ENCODE data around the gene SOS1.

SOS1 gene

DNA sequence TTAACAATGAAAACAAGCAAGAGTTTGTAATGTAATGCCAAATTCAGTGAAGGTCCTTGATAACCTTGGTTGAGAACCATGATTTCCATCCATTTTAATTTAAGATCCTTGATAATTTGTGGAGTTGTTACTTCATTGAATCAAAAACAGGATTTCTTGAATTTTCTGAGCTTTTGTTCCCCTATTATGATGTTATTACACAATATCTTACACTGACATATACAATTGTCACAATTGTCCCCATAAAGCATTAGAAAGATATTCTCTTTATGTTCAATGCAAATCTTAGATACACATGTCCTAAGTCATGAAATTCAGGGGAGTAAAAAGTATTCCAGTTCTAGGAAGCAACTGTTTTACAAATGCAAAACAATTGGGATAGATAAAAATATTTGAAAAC lies 147.6 kb downstream of the SOS1 start:
- Histone ChIP-seq H3K4me3 (ENCODE audit: low read depth, low read length) (no peak overlapping the region), H3K27me3 (ENCODE audit: insufficient read depth, low read depth, severe bottlenecking) (no peaks in the 10 kb centered on the region), H3K27ac (no peak overlapping the region), H3K36me3 (no peaks in the 10 kb centered on the region), H3K9me3 (ENCODE audit: severe bottlenecking) (no peaks in the 10 kb centered on the region)
- no peak for TF ChIP-seq CTCF (IDR thresholded peaks at IDR 0.05; ENCODE audit: low read depth, low read length)
- DNase-seq = no peak

- no peak for DNase-seq
Measured at GRCh38 chr2:38971377-38971776, 149.5 kb downstream of the SOS1 start.

DNA sequence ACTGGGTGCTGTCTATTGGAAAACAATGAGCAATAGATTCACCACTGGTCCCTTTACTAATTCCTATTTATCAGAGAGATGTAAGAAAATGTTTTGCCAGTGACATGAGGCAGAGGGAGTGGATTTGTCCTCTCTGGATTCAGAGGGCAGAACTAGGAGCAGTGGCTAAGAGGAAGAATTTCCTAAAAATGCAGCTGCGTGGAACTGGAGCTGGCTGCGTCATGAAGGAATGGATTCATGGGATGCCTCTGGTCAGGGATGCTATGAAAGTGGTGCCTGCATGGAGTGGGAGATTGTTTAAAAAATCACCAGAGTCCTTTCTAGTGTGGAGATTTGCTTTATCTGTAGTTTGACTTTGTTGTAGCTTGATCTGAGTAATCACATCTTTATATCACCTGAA lies 152.8 kb downstream of the SOS1 start:
- Histone ChIP-seq H3K9me3 (ENCODE audit: severe bottlenecking) (peaks cover 3% of the 10 kb centered on the region), H3K36me3 (no peaks in the 10 kb centered on the region), H3K27me3 (ENCODE audit: insufficient read depth, low read depth, severe bottlenecking) (no peaks in the 10 kb centered on the region), H3K27ac (no peak overlapping the region), H3K4me3 (ENCODE audit: low read depth, low read length) (no peak overlapping the region)
- TF ChIP-seq CTCF (IDR thresholded peaks at IDR 0.05; ENCODE audit: low read depth, low read length) = no peak
- no peak for DNase-seq

More at GRCh38 chr2:38971377-38971776, 149.5 kb downstream of the SOS1 start:
- Histone ChIP-seq H3K36me3 (no peaks in the 10 kb centered on the region), H3K27ac (no peak overlapping the region), H3K27me3 (ENCODE audit: insufficient read depth, low read depth, severe bottlenecking) (no peaks in the 10 kb centered on the region), H3K9me3 (ENCODE audit: severe bottlenecking) (no peaks in the 10 kb centered on the region), H3K4me3 (ENCODE audit: low read depth, low read length) (no peak overlapping the region)
- no peak for TF ChIP-seq CTCF (IDR thresholded peaks at IDR 0.05; ENCODE audit: low read depth, low read length)

DNA sequence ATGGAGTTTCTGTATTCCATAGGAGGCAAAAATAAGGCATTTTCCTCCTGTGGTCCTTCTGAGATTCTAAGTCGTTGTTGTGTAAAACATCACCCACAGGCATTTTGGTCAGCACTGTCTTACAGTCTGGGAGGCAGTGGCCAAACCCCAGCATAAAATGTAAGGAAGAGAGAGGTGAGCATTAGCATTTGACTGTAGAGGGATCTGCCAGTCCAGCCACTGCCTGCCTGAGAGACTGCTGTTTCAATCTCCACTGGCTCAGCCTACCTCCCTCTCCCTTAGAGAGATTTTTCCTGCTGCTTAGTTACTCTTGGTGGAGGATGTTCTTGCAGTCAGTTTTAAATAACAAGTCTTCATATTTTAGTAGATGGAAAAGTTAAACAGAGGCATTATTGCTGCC lies 154.2 kb downstream of the SOS1 start:
- no peaks in the 10 kb centered on the region for H3K36me3 ChIP-seq
- no peak overlapping the region for H3K27ac ChIP-seq
- no peak for DNase-seq
- TF ChIP-seq CTCF (IDR thresholded peaks at IDR 0.05; ENCODE audit: low read depth, low read length) = no peak
- no peaks in the 10 kb centered on the region for H3K27me3 ChIP-seq (ENCODE audit: insufficient read depth, low read depth, severe bottlenecking)
- peaks cover 3% of the 10 kb centered on the region for H3K9me3 ChIP-seq (ENCODE audit: severe bottlenecking)
- no peak overlapping the region for H3K4me3 ChIP-seq (ENCODE audit: low read depth, low read length)

GRCh38 chr2:38966006-38966405 lies 154.8 kb downstream of the SOS1 start:
- H3K27me3 ChIP-seq (ENCODE audit: insufficient read depth, low read depth, severe bottlenecking) = no peaks in the 10 kb centered on the region
- TF ChIP-seq CTCF (IDR thresholded peaks at IDR 0.05; ENCODE audit: low read depth, low read length) = no peak

DNA sequence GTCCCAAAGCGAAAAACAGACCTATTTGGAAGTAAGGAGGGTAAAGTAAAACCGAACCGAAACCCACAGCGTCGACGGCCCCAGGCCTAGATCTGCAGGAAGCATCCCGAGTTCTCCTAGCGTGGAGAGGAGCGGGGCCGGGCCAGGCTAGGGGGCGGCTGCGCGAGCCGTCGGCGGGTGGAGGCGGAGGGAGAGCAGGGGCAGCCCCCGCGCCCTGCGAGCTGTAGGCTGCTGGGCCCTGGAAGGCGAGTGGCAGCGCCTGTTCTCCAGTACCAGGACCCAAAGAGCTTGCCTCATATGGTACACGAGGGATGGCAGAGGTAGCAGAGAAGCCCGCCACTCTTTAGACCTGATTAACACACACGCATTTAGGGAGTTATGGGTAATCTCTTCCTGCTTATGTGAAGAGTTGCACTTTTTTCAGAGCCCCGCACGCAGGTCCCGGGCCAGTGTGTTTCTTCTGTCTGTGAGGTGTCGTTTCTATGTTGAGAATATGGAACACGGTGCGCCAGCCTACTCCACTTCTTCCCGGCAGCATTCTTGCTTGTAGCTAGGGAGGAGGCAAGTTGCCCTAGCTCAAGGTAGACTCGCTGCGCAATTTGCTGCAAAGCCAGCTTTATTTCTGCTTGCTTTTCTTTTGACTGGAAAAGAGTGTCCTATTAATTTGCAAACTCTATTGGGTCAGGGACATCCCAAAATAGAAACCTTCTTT lies 160.1 kb downstream of the SOS1 start:
- Histone ChIP-seq H3K4me3 (ENCODE audit: low read depth, low read length) (no peak overlapping the region), H3K27ac (no peak overlapping the region), H3K9me3 (ENCODE audit: severe bottlenecking) (peaks cover 3% of the 10 kb centered on the region), H3K27me3 (ENCODE audit: insufficient read depth, low read depth, severe bottlenecking) (no peaks in the 10 kb centered on the region), H3K36me3 (no peaks in the 10 kb centered on the region)
- TF ChIP-seq CTCF (IDR thresholded peaks at IDR 0.05; ENCODE audit: low read depth, low read length) = no peak
- no peak for DNase-seq

More at GRCh38 chr2:38966006-38966405, 154.8 kb downstream of the SOS1 start:
- no peak overlapping the region for H3K27ac ChIP-seq
- H3K4me3 ChIP-seq (ENCODE audit: low read depth, low read length) = no peak overlapping the region
- H3K9me3 ChIP-seq (ENCODE audit: severe bottlenecking) = peaks cover 3% of the 10 kb centered on the region
- DNase-seq = no peak
- H3K36me3 ChIP-seq = no peaks in the 10 kb centered on the region
